Vagina (tissue), 2 donors: ENCODE data around the gene SCRT2. TPM values are rescaled to one million over a fixed set of nuclear protein-coding genes. Genes with fewer than 3 reads are reported as not detected.

Source experiments
- DNase-seq, 2 donors: peaks; one replicate each; pipeline ENCODE4 v3.0.0-alpha.2; 2017; ENCODE audit errors: extremely low spot score in 2 of 2
- H3K27ac ChIP-seq: fragments of 200-600 bp; sonication (generic); one replicate; pipeline ENCODE4 v1.5.1; 2019
- H3K27me3 ChIP-seq: fragments of 200-600 bp; sonication (generic); one replicate; pipeline ENCODE4 v1.5.1; 2019
- H3K36me3 ChIP-seq, 2 donors: fragments of 200-600 bp; sonication (generic); one replicate each; pipeline ENCODE4 v1.5.1; 2017 to 2019
- H3K4me1 ChIP-seq: fragments of 200-600 bp; sonication (generic); one replicate; pipeline ENCODE4 v1.5.1; 2019
- H3K4me3 ChIP-seq, 2 donors: fragments of 200-600 bp; sonication (generic); 1 replicate in 1 of 2; 2 replicates in 1 of 2; pipeline ENCODE4 v1.5.1; 2016 to 2019
- H3K9me3 ChIP-seq: fragments of 200-600 bp; sonication (generic); one replicate; pipeline ENCODE4 v1.5.1; 2019
- POLR2A ChIP-seq, 2 donors: fragments of 450-650 bp; IDR thresholded peaks; one replicate each; pipeline ENCODE4 v1.6.1; 2017; ENCODE audit warnings: antibody characterized with exemption in 2 of 2, mild to moderate bottlenecking in 2 of 2, moderate library complexity in 2 of 2
- POLR2AphosphoS5 ChIP-seq, 2 donors: sonication (generic); formaldehyde crosslinking; IDR thresholded peaks; one replicate each; pipeline ENCODE4 v1.9.0; 2017; ENCODE audit warnings: antibody characterized with exemption in 2 of 2, mild to moderate bottlenecking in 2 of 2, low read depth in 1 of 2; ENCODE audit not compliant: insufficient read depth in 1 of 2
- intact Hi-C: fragments of 100-400 bp; cut with DNase I; formaldehyde crosslinking; loops from one replicate; pipeline ENCODE4 v1.15.1; 2023
- total RNA-seq: library from RNA; depleted of rRNA; stranded (reverse); fragments of >200 nt; gene quantifications from one replicate; pipeline ENCODE4 v1.2.3, GENCODE V29; 2016
- TF ChIP-seq, protein P1 (sequence below), 3 experiments: fragments of 450-650 bp in 2 of 3; fragments of 200-600 bp in 1 of 3; sonication (generic) in 1 of 3; IDR thresholded peaks; one replicate each; pipeline ENCODE4 v1.5.1; 2017 to 2019; ENCODE audit warnings: antibody characterized with exemption in 3 of 3, mild to moderate bottlenecking in 2 of 3, moderate library complexity in 2 of 3

The SCRT2 gene
- total RNA-seq, 1 donor from 2014 or later = not detected

DNA sequence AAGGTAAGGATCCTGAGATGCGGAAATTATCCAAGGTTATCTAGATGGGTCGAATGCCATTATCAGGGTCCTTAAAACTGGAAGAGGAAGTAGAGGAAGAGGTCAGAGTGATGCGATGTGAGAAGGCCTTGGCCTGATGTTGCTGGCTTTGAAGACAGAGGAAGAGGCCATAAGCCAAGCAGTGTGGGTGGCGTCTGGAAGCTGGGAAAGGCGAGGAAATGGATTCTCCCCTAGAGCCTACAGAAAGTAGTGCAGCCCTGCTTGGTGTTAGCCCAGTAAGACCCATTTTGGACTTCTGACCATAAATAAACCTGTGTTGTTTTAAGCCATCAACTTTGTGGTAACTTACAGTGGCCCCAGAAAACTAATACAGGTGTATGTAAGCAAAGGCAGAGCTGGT is 24.6 kb downstream of the SCRT2 start:
- H3K4me3 ChIP-seq = no peak overlapping the region
- H3K27ac ChIP-seq = no peak overlapping the region
- H3K4me1 ChIP-seq = peaks cover 25% of the 10 kb centered on the region
- intact Hi-C loops = no loop called here
- no peak for TF ChIP-seq POLR2A (IDR thresholded peaks at IDR 0.05)
- TF ChIP-seq, protein P1, sequence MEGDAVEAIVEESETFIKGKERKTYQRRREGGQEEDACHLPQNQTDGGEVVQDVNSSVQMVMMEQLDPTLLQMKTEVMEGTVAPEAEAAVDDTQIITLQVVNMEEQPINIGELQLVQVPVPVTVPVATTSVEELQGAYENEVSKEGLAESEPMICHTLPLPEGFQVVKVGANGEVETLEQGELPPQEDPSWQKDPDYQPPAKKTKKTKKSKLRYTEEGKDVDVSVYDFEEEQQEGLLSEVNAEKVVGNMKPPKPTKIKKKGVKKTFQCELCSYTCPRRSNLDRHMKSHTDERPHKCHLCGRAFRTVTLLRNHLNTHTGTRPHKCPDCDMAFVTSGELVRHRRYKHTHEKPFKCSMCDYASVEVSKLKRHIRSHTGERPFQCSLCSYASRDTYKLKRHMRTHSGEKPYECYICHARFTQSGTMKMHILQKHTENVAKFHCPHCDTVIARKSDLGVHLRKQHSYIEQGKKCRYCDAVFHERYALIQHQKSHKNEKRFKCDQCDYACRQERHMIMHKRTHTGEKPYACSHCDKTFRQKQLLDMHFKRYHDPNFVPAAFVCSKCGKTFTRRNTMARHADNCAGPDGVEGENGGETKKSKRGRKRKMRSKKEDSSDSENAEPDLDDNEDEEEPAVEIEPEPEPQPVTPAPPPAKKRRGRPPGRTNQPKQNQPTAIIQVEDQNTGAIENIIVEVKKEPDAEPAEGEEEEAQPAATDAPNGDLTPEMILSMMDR (IDR thresholded peaks at IDR 0.05) = no peak
- TF ChIP-seq POLR2AphosphoS5 (IDR thresholded peaks at IDR 0.05; ENCODE audit: insufficient read depth in 1 of 2, low read depth in 1 of 2) = no peak
- no peaks in the 10 kb centered on the region for H3K9me3 ChIP-seq
- DNase-seq = no peak
- peaks cover 0 to 21% of the 10 kb centered on the region in 2 donors for H3K36me3 ChIP-seq
- no peaks in the 10 kb centered on the region for H3K27me3 ChIP-seq

DNA sequence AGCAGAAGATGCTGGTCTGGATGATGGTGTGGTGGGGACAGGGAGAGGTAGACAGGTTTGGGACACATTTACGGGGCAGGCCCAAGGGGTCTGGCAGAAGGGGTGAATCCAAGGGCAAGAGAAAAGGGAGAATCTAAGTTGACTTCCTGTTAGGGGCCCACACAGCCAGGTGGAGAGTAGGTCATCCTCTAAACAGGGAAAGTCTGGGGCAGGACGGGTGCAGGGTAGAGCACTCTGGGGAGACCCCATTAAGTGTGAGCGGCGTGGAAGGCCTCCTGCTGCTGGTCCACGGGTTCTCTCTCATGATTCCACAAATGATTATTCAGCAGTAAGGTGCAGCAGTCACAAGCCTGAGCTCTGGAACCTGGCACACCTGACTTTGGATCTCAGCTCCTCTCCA is 25.3 kb downstream of the SCRT2 start:
- Histone ChIP-seq H3K9me3 (no peaks in the 10 kb centered on the region), H3K27ac (no peak overlapping the region), H3K4me1 (peaks cover 32% of the 10 kb centered on the region), H3K27me3 (no peaks in the 10 kb centered on the region), H3K36me3 (peaks cover 0 to 21% of the 10 kb centered on the region in 2 donors), H3K4me3 (no peak overlapping the region)
- intact Hi-C loops = no loop called here
- no peak for DNase-seq
- no peak for TF ChIP-seq POLR2A (IDR thresholded peaks at IDR 0.05)
- TF ChIP-seq, protein P1 (IDR thresholded peaks at IDR 0.05) = no peak
- no peak for TF ChIP-seq POLR2AphosphoS5 (IDR thresholded peaks at IDR 0.05; ENCODE audit: insufficient read depth in 1 of 2, low read depth in 1 of 2)

DNA sequence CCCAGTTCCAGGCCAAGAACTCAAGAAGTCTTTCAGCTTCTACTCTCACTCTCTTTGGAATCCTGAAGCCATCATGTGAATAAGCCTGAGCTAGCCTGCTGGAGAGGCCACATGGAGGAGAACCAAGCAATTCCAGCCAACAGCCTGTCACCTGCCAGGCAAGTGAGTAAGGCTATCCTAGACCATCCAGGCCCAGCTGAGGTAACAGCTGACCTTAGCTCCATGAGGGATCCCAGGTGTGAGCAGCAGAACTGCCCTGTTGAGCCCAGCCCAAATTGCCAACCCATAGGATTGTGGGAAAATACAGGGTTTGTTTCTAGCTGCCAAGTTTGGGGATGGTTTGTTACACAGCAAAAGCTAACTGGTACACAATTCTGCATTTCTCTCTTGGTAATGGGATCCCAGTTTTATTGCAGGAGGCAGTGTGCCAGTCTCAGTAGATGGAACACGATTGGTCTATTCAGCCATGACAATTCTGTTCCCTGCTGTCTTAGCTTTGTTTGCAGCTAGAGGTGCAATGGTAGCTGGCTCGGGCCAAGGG is 28.1 kb downstream of the SCRT2 start:
- intact Hi-C loops = loop anchor here (10.0 kb wide), 1 partner anchor 283 kb away; no protein-coding TSS in a partner anchor
- H3K27me3 ChIP-seq = no peaks in the 10 kb centered on the region
- no peak for DNase-seq
- peaks cover 23% of the 10 kb centered on the region for H3K4me1 ChIP-seq
- H3K27ac ChIP-seq = no peak overlapping the region
- no peak overlapping the region for H3K4me3 ChIP-seq
- no peaks in the 10 kb centered on the region for H3K9me3 ChIP-seq
- TF ChIP-seq POLR2AphosphoS5 (IDR thresholded peaks at IDR 0.05; ENCODE audit: insufficient read depth in 1 of 2, low read depth in 1 of 2) = no peak
- TF ChIP-seq, protein P1 (IDR thresholded peaks at IDR 0.05) = no peak
- TF ChIP-seq POLR2A (IDR thresholded peaks at IDR 0.05) = no peak
- H3K36me3 ChIP-seq = peaks cover 0 to 21% of the 10 kb centered on the region in 2 donors

DNA sequence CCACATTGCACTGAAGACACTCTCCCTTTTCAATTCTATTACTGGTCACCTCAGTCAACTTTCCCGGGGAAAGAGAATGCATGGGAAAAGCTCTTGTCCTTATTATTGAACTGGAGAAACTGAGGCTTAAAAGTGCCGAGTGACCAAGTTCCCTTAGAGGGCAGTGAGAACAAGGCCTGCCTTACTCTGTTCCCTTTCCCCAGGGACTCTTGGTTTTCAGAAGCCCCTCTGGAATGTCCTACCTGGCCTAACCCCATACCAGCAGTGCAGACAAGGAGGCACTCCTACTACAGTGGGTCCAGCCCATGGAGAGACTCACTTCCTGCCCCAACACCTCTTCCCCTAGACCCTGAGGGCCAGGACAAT is 28.8 kb downstream of the SCRT2 start:
- intact Hi-C loops = loop anchor here (10.0 kb wide), 1 partner anchor 282 kb away; no protein-coding TSS in a partner anchor
- no peak for DNase-seq
- TF ChIP-seq, protein P1 (IDR thresholded peaks at IDR 0.05) = no peak
- no peak for TF ChIP-seq POLR2A (IDR thresholded peaks at IDR 0.05)
- TF ChIP-seq POLR2AphosphoS5 (IDR thresholded peaks at IDR 0.05; ENCODE audit: insufficient read depth in 1 of 2, low read depth in 1 of 2) = no peak
- Histone ChIP-seq H3K4me3 (no peak overlapping the region), H3K9me3 (no peaks in the 10 kb centered on the region), H3K27me3 (no peaks in the 10 kb centered on the region), H3K27ac (no peak overlapping the region), H3K4me1 (peaks cover 16% of the 10 kb centered on the region), H3K36me3 (peaks cover 0 to 21% of the 10 kb centered on the region in 2 donors)

DNA sequence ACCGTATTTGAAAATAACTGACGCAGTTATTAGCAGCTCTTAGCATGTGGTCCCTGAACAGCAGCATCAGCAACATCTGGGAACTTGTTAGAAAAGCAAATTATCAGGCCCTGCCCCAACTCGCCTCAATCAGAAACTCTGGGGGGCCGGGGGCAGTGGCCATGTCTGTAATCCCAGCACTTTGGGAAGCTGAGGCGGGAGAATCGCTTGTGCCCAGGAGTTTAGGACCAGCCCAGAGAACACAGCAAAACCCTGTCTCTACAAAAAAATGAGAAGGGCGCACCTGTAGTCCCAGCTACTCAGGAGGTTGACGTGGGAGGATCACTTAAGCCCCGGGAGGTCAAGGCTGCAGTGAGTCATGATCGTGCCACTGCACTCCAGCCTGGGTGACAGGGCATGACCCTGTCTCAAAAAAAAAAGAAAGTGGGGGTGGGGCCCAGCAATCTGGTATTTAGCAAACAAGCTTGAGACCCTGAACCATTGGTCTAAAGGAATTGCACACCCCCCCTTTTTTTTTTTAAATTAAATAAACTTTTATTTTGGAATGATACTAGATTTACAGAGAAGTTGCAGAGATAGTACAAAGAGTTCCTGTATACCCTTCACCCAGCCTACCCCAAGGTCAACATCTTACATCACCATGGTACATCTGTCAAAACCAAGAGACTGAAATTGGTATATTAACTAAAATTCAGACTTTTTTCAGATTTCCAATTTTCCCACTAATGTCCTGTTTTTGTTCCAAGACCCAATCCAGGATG is 29.3 kb downstream of the SCRT2 start:
- Histone ChIP-seq H3K27ac (no peak overlapping the region), H3K9me3 (no peaks in the 10 kb centered on the region)
- intact Hi-C loops = loop anchor here (10.0 kb wide), 1 partner anchor 281 kb away; no protein-coding TSS in a partner anchor

More for the DNA sequence above, 29.3 kb downstream of the SCRT2 start:
- H3K27me3 ChIP-seq = no peaks in the 10 kb centered on the region
- TF ChIP-seq POLR2A (IDR thresholded peaks at IDR 0.05) = no peak
- TF ChIP-seq, protein P1 (IDR thresholded peaks at IDR 0.05) = no peak
- no peak for TF ChIP-seq POLR2AphosphoS5 (IDR thresholded peaks at IDR 0.05; ENCODE audit: insufficient read depth in 1 of 2, low read depth in 1 of 2)
- H3K4me3 ChIP-seq = no peak overlapping the region
- H3K4me1 ChIP-seq = peaks cover 10% of the 10 kb centered on the region
- H3K36me3 ChIP-seq = peaks cover 0 to 21% of the 10 kb centered on the region in 2 donors
- DNase-seq = no peak
